Naive thymus-derived CD8-positive, alpha-beta T cell (primary cell): Measurements from ENCODE around the gene FBXW8. TPM values are rescaled to one million over a fixed set of nuclear protein-coding genes. Genes with fewer than 3 reads are reported as not detected.

Source experiments
- ATAC-seq, 2 donors: fragments of 150-1000 bp; cut with Tn5 transposase in 1 of 2; sonication (Bioruptor Pico), chemical (Tn5 transposase) in 1 of 2; 1 replicate in 1 of 2; 2 replicates in 1 of 2; pipeline ENCODE4 v1.10.0; 2021; ENCODE audit warnings: mild to moderate bottlenecking in 2 of 2, moderate library complexity in 2 of 2
- POLR2A ChIA-PET: fragments of 350-600 bp; sonication (Branson Sonifier 250); formaldehyde crosslinking; loops from one replicate; lab custom pipeline; 2021; ENCODE audit warnings: antibody characterized with exemption; lab: Charles Lee
- DNase-seq, 10 donors: peaks; one replicate each; pipeline versions ENCODE4 v3.0.0 to v3.0.0-alpha.2; 2020 to 2022
- H3K27ac Mint-ChIP-seq, 10 donors: one replicate each; pipeline ENCODE4 v1.8.0; 2020 to 2022; ENCODE audit warnings: mild to moderate bottlenecking in 10 of 10, mixed read lengths in 10 of 10, moderate library complexity in 4 of 10, inconsistent platforms in 1 of 10
- H3K27me3 Mint-ChIP-seq, 5 donors: one replicate each; pipeline ENCODE4 v1.8.0; 2021 to 2022; ENCODE audit warnings: mixed read lengths in 5 of 5
- H3K36me3 Mint-ChIP-seq, 3 donors: one replicate each; pipeline ENCODE4 v1.8.0; 2020 to 2022; ENCODE audit warnings: mixed read lengths in 3 of 3, mild to moderate bottlenecking in 2 of 3, inconsistent platforms in 1 of 3
- H3K4me1 Mint-ChIP-seq, 4 donors: one replicate each; pipeline ENCODE4 v1.8.0; 2021 to 2022; ENCODE audit warnings: mixed read lengths in 4 of 4
- H3K4me3 Mint-ChIP-seq, 10 donors: one replicate each; pipeline ENCODE4 v1.8.0; 2020 to 2022; ENCODE audit warnings: mild to moderate bottlenecking in 10 of 10, mixed read lengths in 10 of 10, moderate library complexity in 6 of 10, inconsistent platforms in 1 of 10
- H3K9me3 Mint-ChIP-seq, 9 donors: one replicate each; pipeline ENCODE4 v1.8.0; 2020 to 2022; ENCODE audit warnings: mixed read lengths in 9 of 9, mild to moderate bottlenecking in 3 of 9, inconsistent platforms in 1 of 9, moderate library complexity in 1 of 9
- polyA plus RNA-seq, 3 donors: library from polyadenylated mRNA; unstranded; fragments of 300-500 nt; fragmentation: Illumina TruSeq; gene quantifications; one replicate each; pipeline ENCODE4 v1.2.3, GENCODE V29; 2021
- total RNA-seq, 8 experiments: library from RNA in 2 of 8; stranded (reverse) in 2 of 8; gene quantifications; one replicate each; pipeline ENCODE4 v1.2.3 and lab custom pipeline; 2021 to 2026

FBXW8 gene
- total and polyA plus RNA-seq, 5 experiments from 2014 or later: 5.3 to 18.3 (median 9.0) TPM

DNA sequence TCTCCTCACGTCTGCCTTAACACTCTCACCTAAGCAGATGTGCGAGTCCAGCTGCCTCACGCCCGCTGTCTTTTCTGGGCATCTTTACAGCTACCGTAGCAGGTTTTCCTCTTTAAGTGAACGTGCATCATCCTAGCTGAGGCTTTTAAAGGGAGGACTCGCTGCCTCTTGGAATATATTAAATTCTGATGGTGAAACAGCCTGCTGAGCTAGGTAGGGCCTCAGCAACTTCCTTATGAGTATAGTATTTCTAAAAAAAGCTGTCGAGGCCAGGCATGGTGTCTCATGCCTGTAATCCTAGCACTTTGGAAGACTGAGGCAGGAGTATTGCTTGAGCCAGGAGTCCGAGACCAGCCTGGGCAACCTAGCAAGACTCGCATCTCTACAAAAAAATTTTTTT is 156.3 kb downstream of the FBXW8 start:
- Mint-ChIP-seq H3K27ac (peak overlapping the region in 1 of 10 donors; percentile 15), H3K4me1 (peaks cover 22 to 72% (median 39%) of the 10 kb centered on the region in 4 donors), H3K4me3 (peak overlapping the region in 1 of 10 donors; percentile 19), H3K27me3 (no peaks in the 10 kb centered on the region), H3K9me3 (no peaks in the 10 kb centered on the region), H3K36me3 (no peaks in the 10 kb centered on the region)
- POLR2A ChIA-PET: no interaction called here
- ATAC-seq (no peak), DNase-seq (peak in 1 of 10 donors; percentile 15)

DNA sequence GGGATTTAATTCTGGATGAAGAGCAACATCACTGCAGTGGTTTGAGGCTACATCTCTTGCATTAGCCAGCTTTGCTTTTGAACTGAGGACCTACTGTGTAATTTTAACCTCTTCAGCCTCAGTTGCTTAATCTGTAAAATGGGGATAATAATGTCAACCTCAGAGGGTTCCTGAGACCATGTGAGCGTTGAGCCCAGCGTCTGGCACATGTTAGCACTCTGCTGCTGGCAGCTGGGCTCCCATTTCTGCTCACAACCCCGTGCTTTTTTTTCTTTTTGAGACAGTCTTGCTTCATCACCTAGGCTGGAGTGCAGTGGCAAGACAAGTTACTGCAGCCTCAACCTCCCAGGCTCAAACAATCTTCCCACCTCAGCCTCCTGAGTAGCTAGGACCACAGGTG is 156.9 kb downstream of the FBXW8 start:
- no peak overlapping the region for H3K27ac Mint-ChIP-seq
- peak in 1 of 10 donors; percentile 8 for DNase-seq
- no peak overlapping the region for H3K4me3 Mint-ChIP-seq
- H3K27me3 Mint-ChIP-seq: no peaks in the 10 kb centered on the region
- H3K4me1 Mint-ChIP-seq: peaks cover 21 to 67% (median 35%) of the 10 kb centered on the region in 4 donors
- no peaks in the 10 kb centered on the region for H3K9me3 Mint-ChIP-seq
- POLR2A ChIA-PET: no interaction called here
- H3K36me3 Mint-ChIP-seq: no peaks in the 10 kb centered on the region
- ATAC-seq: no peak

DNA sequence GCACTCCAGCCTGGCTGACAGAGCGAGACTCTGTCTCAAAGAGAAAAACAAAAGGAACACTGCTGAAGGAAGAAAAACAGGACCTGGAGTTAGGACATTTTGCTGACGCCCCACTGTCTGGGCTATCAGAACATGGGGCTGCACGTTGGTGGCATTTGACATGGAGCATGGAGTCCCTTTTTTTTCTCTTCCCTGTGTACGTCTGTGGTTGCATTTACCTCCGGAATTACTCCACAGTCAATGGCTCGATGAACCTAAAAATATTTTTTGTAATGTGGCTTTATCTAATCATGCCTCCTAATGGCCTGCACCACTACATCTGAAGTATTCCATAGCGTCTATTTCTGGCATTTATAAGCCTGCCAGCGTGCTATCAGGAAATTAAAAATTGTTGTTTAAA is 157.7 kb downstream of the FBXW8 start:
- DNase-seq (peak in 1 of 10 donors; percentile 13), ATAC-seq (no peak)
- H3K27me3 Mint-ChIP-seq: no peaks in the 10 kb centered on the region
- no peak overlapping the region for H3K4me3 Mint-ChIP-seq
- POLR2A ChIA-PET: interaction anchor here (0.6 kb wide), 1 partner anchor 10 kb away, joined by 4 read pairs; no protein-coding TSS in a partner anchor
- no peaks in the 10 kb centered on the region for H3K9me3 Mint-ChIP-seq
- H3K36me3 Mint-ChIP-seq: no peaks in the 10 kb centered on the region
- H3K4me1 Mint-ChIP-seq: peaks cover 13 to 59% (median 27%) of the 10 kb centered on the region in 4 donors
- no peak overlapping the region for H3K27ac Mint-ChIP-seq

DNA sequence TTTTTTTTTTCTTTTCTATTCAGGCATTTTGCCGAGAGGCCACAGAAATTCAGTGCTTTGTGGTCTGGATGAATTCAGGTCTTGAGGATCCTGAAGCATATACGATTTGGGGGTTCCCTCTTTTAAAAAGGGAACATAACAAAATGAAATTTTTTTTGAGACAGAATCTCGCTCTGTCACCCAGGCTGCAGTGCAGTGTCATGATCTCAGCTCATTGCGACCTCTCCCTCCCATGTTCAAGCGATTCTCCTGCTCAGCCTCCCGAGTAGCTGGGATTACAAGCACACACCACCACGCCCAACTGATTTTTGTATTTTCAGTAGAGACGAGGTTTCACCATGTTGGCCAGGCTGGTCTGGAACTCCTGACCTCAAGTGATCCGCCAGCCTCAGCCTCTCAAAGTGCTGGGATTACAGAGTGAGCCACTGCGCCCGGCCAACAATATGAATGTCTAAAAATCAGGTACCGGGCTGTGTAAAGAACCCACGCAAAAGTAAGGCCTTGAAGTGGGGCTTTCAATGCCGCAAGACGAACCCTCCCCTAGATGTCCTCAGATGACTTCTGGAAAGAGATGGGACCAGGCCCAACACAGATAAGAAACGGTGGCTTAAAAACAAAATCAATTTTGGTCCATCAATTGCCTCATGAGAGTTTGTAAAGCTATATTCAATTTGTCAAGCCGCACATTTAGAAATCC is 158.5 kb downstream of the FBXW8 start:
- H3K4me3 Mint-ChIP-seq: peak overlapping the region in 1 of 10 donors; percentile 38
- H3K36me3 Mint-ChIP-seq: no peaks in the 10 kb centered on the region
- no peaks in the 10 kb centered on the region for H3K9me3 Mint-ChIP-seq
- peak overlapping the region in 2 of 10 donors; percentile 11 to 63 for H3K27ac Mint-ChIP-seq
- ATAC-seq (no peak), DNase-seq (peak in 1 of 10 donors; percentile 18)
- POLR2A ChIA-PET: interaction anchor here (0.6 kb wide), 1 partner anchor 11 kb away, joined by 4 read pairs; no protein-coding TSS in a partner anchor
- H3K4me1 Mint-ChIP-seq: peaks cover 9 to 51% (median 19%) of the 10 kb centered on the region in 4 donors
- no peaks in the 10 kb centered on the region for H3K27me3 Mint-ChIP-seq

DNA sequence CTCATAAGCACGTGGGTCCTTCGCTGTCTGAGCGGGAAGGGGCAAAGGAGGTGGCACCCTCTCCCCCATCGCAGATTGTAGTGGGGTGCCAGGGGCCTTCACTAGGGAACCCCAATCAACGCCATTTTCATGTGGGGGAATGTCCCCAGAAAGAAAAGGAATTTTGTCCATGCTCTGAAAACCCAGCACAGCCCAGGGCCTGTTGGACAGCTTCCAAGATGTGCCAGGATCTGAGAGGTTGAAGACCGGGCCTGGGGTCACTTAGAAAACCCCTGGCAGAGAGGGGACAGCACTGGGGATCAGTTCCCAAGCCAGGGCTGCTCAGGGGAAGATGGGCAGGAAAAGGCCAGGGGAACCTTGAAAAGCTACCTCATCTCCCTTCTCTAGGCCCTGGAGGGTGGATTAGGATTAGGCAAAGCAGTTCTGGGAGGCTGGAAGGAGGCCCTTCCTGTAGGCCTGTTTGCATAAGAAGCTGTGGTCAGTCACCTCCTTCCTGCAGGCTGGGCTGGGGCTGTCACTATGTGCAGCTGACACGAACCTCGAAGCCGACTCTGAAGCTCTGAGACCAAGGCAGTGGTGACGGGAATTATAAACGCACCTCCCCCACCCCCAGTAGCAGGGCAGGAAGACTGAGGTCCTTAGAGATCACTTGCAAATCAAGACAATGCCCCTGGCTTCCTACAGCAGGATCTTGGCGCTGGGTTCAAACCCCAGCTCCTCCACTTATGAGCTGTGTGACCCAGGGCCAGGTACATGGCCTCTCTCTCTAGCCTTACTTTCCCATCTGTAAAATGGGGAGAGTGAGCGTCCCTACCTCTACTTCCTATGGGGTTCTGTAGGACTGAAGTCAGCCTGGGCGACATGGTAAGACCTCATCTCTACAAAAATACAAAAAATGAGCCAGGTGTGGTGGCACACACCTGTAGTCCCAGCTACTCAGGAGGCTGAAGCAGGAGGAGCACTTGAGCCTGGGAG is 159.5 kb downstream of the FBXW8 start:
- Mint-ChIP-seq H3K27me3 (no peaks in the 10 kb centered on the region), H3K36me3 (no peaks in the 10 kb centered on the region), H3K27ac (peak overlapping the region in 2 of 10 donors; percentile 58 to 62), H3K4me1 (peaks cover 1 to 41% (median 10%) of the 10 kb centered on the region in 4 donors), H3K9me3 (no peaks in the 10 kb centered on the region), H3K4me3 (no peak overlapping the region)
- ATAC-seq (no peak), DNase-seq (peak in 1 of 10 donors; percentile 55)
- POLR2A ChIA-PET: no interaction called here

DNA sequence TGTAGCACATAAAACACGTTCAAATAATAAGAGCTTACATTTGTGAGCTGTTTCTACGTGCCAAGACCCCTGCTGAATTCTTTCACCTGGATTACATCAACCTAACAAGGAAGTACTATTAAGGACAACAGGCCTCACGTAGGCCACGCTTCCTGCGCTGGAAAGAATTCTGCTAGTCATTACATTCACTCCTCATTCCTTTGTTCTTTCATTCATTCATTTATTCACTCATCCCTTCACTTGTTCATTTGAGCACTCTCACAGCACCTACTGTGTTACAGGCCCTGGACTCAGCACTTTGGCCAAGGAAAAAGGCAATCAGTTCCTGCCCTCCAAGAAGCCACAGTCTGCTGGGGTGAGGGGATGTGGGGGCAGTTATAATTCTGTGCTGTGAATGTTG is 160.3 kb downstream of the FBXW8 start:
- H3K4me1 Mint-ChIP-seq: peaks cover 0 to 34% (median 2%) of the 10 kb centered on the region in 4 donors
- POLR2A ChIA-PET: no interaction called here
- no peaks in the 10 kb centered on the region for H3K36me3 Mint-ChIP-seq
- H3K27me3 Mint-ChIP-seq: no peaks in the 10 kb centered on the region
- no peak for ATAC-seq
- DNase-seq: peak in 1 of 10 donors; percentile 15
- H3K27ac Mint-ChIP-seq: peak overlapping the region in 1 of 10 donors; percentile 41
- H3K4me3 Mint-ChIP-seq: no peak overlapping the region
- H3K9me3 Mint-ChIP-seq: no peaks in the 10 kb centered on the region

DNA sequence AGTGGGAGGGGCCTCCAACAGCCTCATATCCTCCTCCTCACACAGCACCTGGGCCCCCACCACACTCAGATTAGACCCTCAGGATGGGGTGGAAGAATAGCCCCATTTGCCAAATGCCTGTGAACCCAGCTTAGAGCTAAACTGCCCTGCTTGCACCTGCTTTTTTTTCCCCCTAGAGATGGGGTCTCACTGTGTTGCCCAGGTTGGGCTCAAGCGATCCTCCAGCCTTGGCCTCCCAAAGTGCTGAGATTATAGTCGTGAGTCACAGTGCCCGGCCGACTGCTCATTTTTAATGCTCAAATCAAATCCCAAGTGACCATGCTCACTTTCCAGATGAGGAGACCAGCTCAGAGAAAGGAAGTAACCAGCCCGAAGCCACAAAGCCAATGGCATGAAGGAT is 161.4 kb downstream of the FBXW8 start:
- DNase-seq (peak in 1 of 10 donors; percentile 22), ATAC-seq (no peak)
- H3K27me3 Mint-ChIP-seq: no peaks in the 10 kb centered on the region
- H3K36me3 Mint-ChIP-seq: no peaks in the 10 kb centered on the region
- POLR2A ChIA-PET: interaction anchor here (1.0 kb wide), 1 partner anchor 9 kb away, joined by 3 read pairs; no protein-coding TSS in a partner anchor
- H3K9me3 Mint-ChIP-seq: no peaks in the 10 kb centered on the region
- H3K27ac Mint-ChIP-seq: no peak overlapping the region
- H3K4me3 Mint-ChIP-seq: no peak overlapping the region
- peaks cover 3 to 36% (median 7%) of the 10 kb centered on the region in 4 donors for H3K4me1 Mint-ChIP-seq

DNA sequence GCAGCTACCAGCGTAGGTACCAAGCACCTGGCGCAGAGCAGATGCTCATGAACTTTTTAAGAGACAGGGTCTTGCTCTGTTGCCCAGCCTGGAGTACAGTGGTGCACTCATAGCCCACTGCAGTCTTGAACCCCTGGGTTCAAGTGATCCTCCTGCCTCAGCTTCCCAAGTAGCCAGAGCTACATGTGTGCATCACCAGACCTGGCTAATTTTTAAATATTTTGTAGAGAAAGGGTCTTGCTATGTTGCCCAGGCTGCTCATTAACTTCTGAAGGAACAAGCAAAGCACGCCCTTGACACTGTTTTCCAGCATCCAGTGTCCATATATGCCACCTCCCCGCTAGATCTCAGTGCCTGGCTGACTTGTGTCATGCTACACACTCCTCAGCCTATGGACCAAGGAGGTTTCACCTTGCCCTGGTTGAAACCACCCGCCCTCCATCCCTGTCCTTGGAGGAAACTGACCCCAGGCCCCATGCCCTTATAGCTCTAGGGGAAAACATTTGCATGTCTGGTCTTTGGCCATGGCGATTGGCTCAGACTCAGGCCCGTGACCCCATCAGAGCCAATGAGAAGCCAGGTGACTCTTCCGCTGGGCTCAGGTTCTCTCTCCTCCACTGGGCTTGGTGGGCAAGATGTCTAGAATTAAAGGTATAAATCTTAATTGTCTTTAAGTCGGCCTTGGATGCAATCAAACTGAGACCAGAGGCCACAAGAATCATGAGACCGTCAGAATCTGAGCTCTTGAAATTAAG is 162.2 kb downstream of the FBXW8 start:
- H3K27ac Mint-ChIP-seq: no peak overlapping the region
- peaks cover 0 to 3% (median 0%) of the 10 kb centered on the region in 5 donors for H3K27me3 Mint-ChIP-seq
- DNase-seq (peak in 1 of 10 donors; percentile 34), ATAC-seq (no peak)
- no peaks in the 10 kb centered on the region for H3K36me3 Mint-ChIP-seq
- H3K4me3 Mint-ChIP-seq: no peak overlapping the region
- H3K4me1 Mint-ChIP-seq: peaks cover 4 to 35% (median 11%) of the 10 kb centered on the region in 4 donors
- POLR2A ChIA-PET: interaction anchor here (0.6 kb wide), 1 partner anchor 34 kb away, joined by 4 read pairs; no protein-coding TSS in a partner anchor
- no peaks in the 10 kb centered on the region for H3K9me3 Mint-ChIP-seq

DNA sequence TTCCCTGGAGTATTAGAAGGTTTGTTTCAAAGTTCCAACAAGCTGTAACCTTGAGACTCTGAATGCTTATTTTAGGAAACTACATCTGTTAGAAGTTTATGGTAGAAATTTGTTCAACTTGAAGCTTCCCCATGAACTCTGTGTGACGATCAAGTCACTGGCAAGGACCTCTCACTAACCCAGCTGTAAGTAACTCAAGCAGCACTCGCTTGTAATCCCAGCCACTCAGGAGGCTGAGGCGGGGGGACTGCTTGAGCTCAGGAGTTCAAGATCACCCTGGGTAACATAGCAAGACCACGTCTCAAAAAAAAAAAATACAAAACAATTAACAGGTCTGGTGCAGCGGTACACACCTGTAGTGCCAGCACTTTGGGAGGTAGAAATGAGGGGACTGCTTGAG is 162.9 kb downstream of the FBXW8 start:
- Mint-ChIP-seq H3K27ac (peak overlapping the region in 1 of 10 donors; percentile 27), H3K27me3 (peaks cover 0 to 3% (median 0%) of the 10 kb centered on the region in 5 donors), H3K4me3 (no peak overlapping the region), H3K9me3 (no peaks in the 10 kb centered on the region), H3K36me3 (no peaks in the 10 kb centered on the region), H3K4me1 (peaks cover 4 to 30% (median 11%) of the 10 kb centered on the region in 4 donors)
- no peak for ATAC-seq
- DNase-seq: peak in 1 of 10 donors; percentile 13
- POLR2A ChIA-PET: interaction anchor here (0.6 kb wide), 1 partner anchor 33 kb away, joined by 4 read pairs; no protein-coding TSS in a partner anchor

DNA sequence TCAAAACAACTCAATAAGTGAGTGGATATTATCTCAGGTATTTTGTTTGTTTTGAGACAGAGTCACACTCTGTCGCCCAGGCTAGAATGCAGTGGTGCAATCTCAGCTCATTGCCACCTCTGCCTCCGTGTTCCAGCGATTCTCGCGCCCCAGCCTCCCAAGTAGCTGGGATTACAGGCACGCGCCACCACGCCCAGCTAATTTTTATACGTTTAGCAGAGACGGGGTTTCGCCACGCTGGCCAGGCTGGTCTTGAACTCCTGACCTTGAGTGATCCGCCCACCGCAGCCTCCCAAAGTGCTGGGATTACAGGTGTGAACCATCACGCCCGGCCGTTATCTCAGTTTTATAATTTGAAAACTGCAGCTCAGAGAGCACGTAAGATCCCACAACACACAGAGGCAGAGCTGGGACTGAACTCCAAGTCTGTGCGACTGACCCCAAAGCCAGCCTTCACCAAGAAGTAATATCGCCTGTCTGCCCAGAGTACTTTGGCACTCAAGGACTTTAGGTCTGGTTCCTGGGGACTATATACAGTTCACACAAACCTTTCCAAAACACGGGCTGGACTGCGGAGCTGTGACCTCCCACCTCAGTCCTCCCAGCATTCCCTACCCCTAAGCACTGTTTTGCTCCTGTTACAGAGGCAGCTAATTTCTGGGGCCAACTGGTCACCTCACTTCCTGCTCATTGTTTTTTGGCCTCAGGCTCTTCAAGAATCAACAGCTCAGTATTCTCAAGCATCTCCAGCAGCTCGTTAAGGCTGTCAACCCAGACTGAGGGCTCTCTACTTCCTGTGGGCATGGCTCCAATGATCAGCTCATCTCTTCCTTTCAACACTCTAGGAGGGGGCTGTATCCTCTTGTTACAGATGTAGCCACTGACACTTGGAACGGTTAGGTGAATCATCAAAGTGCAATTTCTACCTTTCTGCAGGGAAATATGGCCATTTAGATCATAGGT is 165.9 kb downstream of the FBXW8 start:
- peaks cover 4 to 12% (median 9%) of the 10 kb centered on the region in 4 donors for H3K4me1 Mint-ChIP-seq
- H3K9me3 Mint-ChIP-seq: no peaks in the 10 kb centered on the region
- ATAC-seq (peak in 1 of 2 donors; percentile 39), DNase-seq (peak in 2 of 10 donors; percentile 15 to 21)
- H3K27me3 Mint-ChIP-seq: peaks cover 0 to 3% (median 0%) of the 10 kb centered on the region in 5 donors
- POLR2A ChIA-PET: no interaction called here
- H3K4me3 Mint-ChIP-seq: peak overlapping the region in 2 of 10 donors; percentile 26 to 61
- H3K36me3 Mint-ChIP-seq: no peaks in the 10 kb centered on the region
- peak overlapping the region in 3 of 10 donors; percentile 18 to 42 (median 20) for H3K27ac Mint-ChIP-seq

DNA sequence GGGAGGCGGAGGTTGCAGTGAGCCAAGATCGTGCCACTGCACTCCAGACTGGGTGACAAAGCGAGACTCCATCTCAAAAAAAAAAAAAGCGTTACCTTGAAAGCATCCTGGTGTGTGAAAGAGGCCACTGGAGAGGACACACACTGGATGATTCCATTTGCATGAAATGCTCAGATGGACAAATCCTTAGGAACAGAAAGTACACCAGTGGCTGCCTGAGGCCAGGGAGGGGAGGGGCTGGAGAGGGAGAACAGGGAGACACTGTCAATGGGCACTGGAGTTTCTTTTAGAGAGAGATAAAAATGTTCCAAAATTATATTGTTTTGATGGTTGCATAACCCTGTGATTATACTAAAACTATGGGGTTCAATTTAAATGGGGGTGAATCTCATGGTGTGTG is 168.7 kb downstream of the FBXW8 start:
- no peak overlapping the region for H3K27ac Mint-ChIP-seq
- peaks cover 4 to 12% (median 9%) of the 10 kb centered on the region in 4 donors for H3K4me1 Mint-ChIP-seq
- no peaks in the 10 kb centered on the region for H3K9me3 Mint-ChIP-seq
- no peak overlapping the region for H3K4me3 Mint-ChIP-seq
- POLR2A ChIA-PET: no interaction called here
- ATAC-seq (no peak), DNase-seq (peak in 1 of 10 donors; percentile 8)
- peaks cover 0 to 2% (median 0%) of the 10 kb centered on the region in 3 donors for H3K36me3 Mint-ChIP-seq
- H3K27me3 Mint-ChIP-seq: peaks cover 0 to 3% (median 0%) of the 10 kb centered on the region in 5 donors
